Measurements from ENCODE around the gene PPP3CA.

PPP3CA gene

DNA sequence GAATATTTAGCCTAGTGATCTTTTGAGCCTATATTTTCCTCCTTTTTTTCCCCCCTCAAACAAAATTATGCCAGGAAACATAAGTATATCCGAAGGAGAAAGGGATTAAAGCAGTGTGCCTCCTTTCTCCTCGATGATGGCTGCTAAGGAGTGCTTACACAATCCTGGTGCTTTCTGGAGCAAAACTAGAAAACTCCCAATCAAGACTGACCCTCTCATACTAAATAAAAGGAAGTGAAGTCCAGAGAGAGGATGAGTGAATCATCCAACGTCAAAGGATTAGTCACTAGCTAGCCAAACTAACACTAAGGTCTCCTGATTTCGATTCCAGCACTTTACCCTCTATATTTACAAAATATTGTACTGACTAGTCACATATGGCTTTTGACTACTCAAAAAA lies 146.8 kb downstream of the PPP3CA start:
- H3K27me3 ChIP-seq (ENCODE audit: control insufficient read depth, insufficient read depth, low read length): no peaks in the 10 kb centered on the region
- H3K4me1 ChIP-seq (ENCODE audit: control insufficient read depth, low read depth, low read length): no peaks in the 10 kb centered on the region
- no peaks in the 10 kb centered on the region for H3K36me3 ChIP-seq (ENCODE audit: control insufficient read depth, low read depth, low read length)
- no peak overlapping the region for H3K9ac ChIP-seq (ENCODE audit: low read length)
- H3K27ac ChIP-seq (ENCODE audit: low read length): no peak overlapping the region
- H3K4me3 ChIP-seq (ENCODE audit: low read length): no peak overlapping the region
- H3K9me3 ChIP-seq (ENCODE audit: control insufficient read depth, low read depth, low read length): no peaks in the 10 kb centered on the region

DNA sequence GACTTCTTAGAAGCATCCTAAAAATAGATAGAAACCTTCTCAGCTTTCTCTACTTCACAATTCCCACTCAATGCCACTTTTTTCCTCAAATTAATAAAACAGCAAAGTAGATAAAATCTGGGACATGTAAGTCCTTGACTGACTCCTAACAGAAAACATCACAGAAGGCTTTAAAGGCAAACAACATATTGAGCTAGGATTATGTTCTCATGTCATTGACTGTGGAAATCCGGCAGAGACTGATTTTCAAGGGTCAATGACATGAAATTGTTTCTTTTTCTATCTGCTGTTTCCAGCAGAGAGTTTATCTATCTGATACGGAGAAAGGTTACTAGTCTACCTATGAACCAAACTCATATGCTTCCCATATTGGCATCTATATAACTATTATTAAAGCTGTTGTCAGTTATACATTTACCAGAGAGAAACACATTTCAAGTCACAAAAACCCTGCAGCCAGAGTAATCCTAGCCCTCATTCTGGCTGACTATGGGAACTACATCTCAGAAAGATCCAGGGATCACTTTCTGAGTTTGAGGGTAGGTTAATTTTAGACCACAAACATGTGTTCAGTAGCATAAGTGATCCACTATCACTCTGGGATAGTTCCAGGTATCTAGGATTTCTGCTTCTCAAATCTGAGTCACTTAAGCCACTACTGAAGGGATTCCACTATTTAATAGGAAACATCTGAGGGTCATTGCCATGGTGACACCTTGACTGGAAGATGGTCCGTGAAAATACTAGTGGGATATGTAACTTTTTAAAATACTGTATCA lies 147.6 kb downstream of the PPP3CA start:
- Histone ChIP-seq H3K9me3 (ENCODE audit: control insufficient read depth, low read depth, low read length) (no peaks in the 10 kb centered on the region), H3K27me3 (ENCODE audit: control insufficient read depth, insufficient read depth, low read length) (no peaks in the 10 kb centered on the region), H3K4me3 (ENCODE audit: low read length) (no peak overlapping the region), H3K36me3 (ENCODE audit: control insufficient read depth, low read depth, low read length) (no peaks in the 10 kb centered on the region), H3K27ac (ENCODE audit: low read length) (no peak overlapping the region), H3K9ac (ENCODE audit: low read length) (no peak overlapping the region), H3K4me1 (ENCODE audit: control insufficient read depth, low read depth, low read length) (no peaks in the 10 kb centered on the region)

DNA sequence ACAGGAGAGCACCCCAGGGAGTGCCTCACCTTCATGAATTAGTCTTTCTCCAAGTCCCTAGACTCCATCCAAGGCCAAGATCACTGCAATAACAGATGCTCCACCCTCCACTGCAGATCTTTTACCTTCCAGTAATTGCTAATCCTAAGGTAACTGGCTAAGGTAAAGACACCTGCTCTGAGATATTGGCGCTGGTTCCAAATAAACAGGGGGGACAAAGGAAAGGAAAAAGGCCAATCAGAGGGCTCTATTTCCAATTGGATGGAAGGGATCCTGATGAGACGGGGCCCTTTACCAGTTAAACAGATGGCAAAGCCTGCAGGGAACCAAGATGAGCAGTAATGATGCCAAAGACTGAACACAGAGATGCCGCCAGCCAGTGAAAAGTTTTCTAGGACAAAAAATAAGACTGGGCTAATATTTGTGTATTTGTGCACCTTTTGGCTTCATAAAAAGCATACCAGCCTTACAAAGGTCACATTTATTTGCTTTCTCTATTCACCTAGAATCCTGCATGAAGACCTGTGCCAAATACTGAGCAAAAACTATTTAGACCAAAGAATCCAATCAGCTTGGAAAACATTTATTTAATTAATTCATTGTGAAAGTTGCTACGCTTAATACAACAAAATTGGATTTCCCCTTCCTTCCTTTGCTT lies 148.5 kb downstream of the PPP3CA start:
- no peaks in the 10 kb centered on the region for H3K9me3 ChIP-seq (ENCODE audit: control insufficient read depth, low read depth, low read length)
- no peak overlapping the region for H3K9ac ChIP-seq (ENCODE audit: low read length)
- no peaks in the 10 kb centered on the region for H3K4me1 ChIP-seq (ENCODE audit: control insufficient read depth, low read depth, low read length)
- no peaks in the 10 kb centered on the region for H3K27me3 ChIP-seq (ENCODE audit: control insufficient read depth, insufficient read depth, low read length)
- H3K4me3 ChIP-seq (ENCODE audit: low read length): no peak overlapping the region
- no peak overlapping the region for H3K27ac ChIP-seq (ENCODE audit: low read length)
- no peaks in the 10 kb centered on the region for H3K36me3 ChIP-seq (ENCODE audit: control insufficient read depth, low read depth, low read length)

GRCh38 chr4:101197350-101197749 lies 150.0 kb downstream of the PPP3CA start:
- Histone ChIP-seq H3K27ac (ENCODE audit: low read length) (no peak overlapping the region), H3K36me3 (ENCODE audit: control insufficient read depth, low read depth, low read length) (no peaks in the 10 kb centered on the region), H3K9ac (ENCODE audit: low read length) (no peak overlapping the region), H3K27me3 (ENCODE audit: control insufficient read depth, insufficient read depth, low read length) (no peaks in the 10 kb centered on the region), H3K9me3 (ENCODE audit: control insufficient read depth, low read depth, low read length) (no peaks in the 10 kb centered on the region), H3K4me1 (ENCODE audit: control insufficient read depth, low read depth, low read length) (peaks cover 4% of the 10 kb centered on the region), H3K4me3 (ENCODE audit: low read length) (no peak overlapping the region)

- Histone ChIP-seq H3K9ac (ENCODE audit: low read length) (no peak overlapping the region), H3K4me1 (ENCODE audit: control insufficient read depth, low read depth, low read length) (peaks cover 22% of the 10 kb centered on the region), H3K27me3 (ENCODE audit: control insufficient read depth, insufficient read depth, low read length) (no peaks in the 10 kb centered on the region), H3K27ac (ENCODE audit: low read length) (no peak overlapping the region), H3K4me3 (ENCODE audit: low read length) (no peak overlapping the region), H3K36me3 (ENCODE audit: control insufficient read depth, low read depth, low read length) (no peaks in the 10 kb centered on the region), H3K9me3 (ENCODE audit: control insufficient read depth, low read depth, low read length) (no peaks in the 10 kb centered on the region)
These were observed 155.1 kb downstream of the PPP3CA start for GRCh38 chr4:101192244-101192643.

GRCh38 chr4:101191302-101192098 lies 155.8 kb downstream of the PPP3CA start:
- peaks cover 29% of the 10 kb centered on the region for H3K4me1 ChIP-seq (ENCODE audit: control insufficient read depth, low read depth, low read length)
- no peaks in the 10 kb centered on the region for H3K36me3 ChIP-seq (ENCODE audit: control insufficient read depth, low read depth, low read length)
- H3K4me3 ChIP-seq (ENCODE audit: low read length): no peak overlapping the region
- H3K9me3 ChIP-seq (ENCODE audit: control insufficient read depth, low read depth, low read length): no peaks in the 10 kb centered on the region
- H3K27me3 ChIP-seq (ENCODE audit: control insufficient read depth, insufficient read depth, low read length): no peaks in the 10 kb centered on the region
- no peak overlapping the region for H3K27ac ChIP-seq (ENCODE audit: low read length)
- H3K9ac ChIP-seq (ENCODE audit: low read length): no peak overlapping the region

DNA sequence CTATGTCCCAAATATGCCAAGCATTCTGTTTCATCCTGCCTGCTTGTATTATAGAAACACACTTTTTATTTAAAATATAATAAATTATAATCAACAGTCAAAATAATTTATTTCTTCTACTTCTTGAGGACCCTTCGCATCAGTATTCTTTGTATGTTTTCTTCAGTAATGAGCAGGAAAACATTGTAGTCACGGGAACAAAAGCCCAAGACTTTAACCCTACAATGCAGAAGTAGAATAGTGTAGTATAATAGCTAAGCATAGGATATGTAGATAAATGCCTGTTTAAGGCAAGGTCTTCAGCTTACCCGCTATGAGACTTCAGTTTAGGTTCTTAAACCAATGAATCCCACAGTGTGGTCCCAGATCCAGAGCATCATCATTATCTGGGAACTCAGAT lies 156.6 kb downstream of the PPP3CA start:
- Histone ChIP-seq H3K27me3 (ENCODE audit: control insufficient read depth, insufficient read depth, low read length) (no peaks in the 10 kb centered on the region), H3K9ac (ENCODE audit: low read length) (no peak overlapping the region), H3K4me1 (ENCODE audit: control insufficient read depth, low read depth, low read length) (peaks cover 29% of the 10 kb centered on the region), H3K36me3 (ENCODE audit: control insufficient read depth, low read depth, low read length) (no peaks in the 10 kb centered on the region), H3K4me3 (ENCODE audit: low read length) (no peak overlapping the region), H3K9me3 (ENCODE audit: control insufficient read depth, low read depth, low read length) (no peaks in the 10 kb centered on the region), H3K27ac (ENCODE audit: low read length) (no peak overlapping the region)

DNA sequence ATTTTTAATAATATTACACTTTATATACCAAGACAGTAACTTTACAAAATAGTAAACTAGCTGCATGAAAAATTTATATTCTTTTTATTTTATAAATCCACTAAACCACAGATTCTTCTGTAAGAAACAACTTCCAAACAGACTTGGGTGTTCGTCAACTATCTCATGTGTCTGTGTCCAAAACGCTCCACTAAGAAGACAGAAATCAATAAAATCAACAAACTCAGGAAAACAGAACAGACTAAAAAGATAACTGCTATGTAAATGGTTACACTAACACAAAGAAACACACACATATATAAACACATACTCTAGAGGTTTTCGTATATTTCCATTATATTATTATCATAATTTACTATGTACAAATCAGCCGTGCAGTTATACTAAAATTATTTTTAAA lies 158.4 kb downstream of the PPP3CA start:
- H3K9me3 ChIP-seq (ENCODE audit: control insufficient read depth, low read depth, low read length): no peaks in the 10 kb centered on the region

DNA sequence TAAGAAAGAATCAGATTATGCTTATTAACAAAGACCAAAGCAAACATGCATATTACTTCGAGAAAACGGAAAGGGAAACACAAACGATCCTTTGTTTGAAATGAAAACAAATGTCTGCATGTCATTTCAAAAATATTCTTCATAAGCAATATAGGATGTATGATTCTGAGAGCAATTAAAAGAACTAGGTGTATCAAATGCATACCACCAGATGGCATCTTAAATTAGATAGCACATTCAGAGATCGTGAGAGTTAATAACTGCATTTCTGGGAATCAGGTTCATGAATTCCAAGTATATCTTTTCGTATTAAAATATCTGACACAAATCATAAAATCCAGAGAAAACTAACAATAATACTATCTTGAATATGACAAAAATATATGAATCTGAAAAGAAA lies 159.5 kb downstream of the PPP3CA start:
- H3K4me1 ChIP-seq (ENCODE audit: control insufficient read depth, low read depth, low read length): peaks cover 29% of the 10 kb centered on the region
- H3K27me3 ChIP-seq (ENCODE audit: control insufficient read depth, insufficient read depth, low read length): no peaks in the 10 kb centered on the region
- no peak overlapping the region for H3K4me3 ChIP-seq (ENCODE audit: low read length)
- no peaks in the 10 kb centered on the region for H3K9me3 ChIP-seq (ENCODE audit: control insufficient read depth, low read depth, low read length)
- H3K9ac ChIP-seq (ENCODE audit: low read length): no peak overlapping the region
- no peak overlapping the region for H3K27ac ChIP-seq (ENCODE audit: low read length)
- no peaks in the 10 kb centered on the region for H3K36me3 ChIP-seq (ENCODE audit: control insufficient read depth, low read depth, low read length)

More for the DNA sequence above, 158.4 kb downstream of the PPP3CA start:
- no peaks in the 10 kb centered on the region for H3K27me3 ChIP-seq (ENCODE audit: control insufficient read depth, insufficient read depth, low read length)
- H3K27ac ChIP-seq (ENCODE audit: low read length): no peak overlapping the region
- H3K9ac ChIP-seq (ENCODE audit: low read length): no peak overlapping the region
- H3K4me1 ChIP-seq (ENCODE audit: control insufficient read depth, low read depth, low read length): peaks cover 29% of the 10 kb centered on the region
- no peaks in the 10 kb centered on the region for H3K36me3 ChIP-seq (ENCODE audit: control insufficient read depth, low read depth, low read length)
- no peak overlapping the region for H3K4me3 ChIP-seq (ENCODE audit: low read length)

GRCh38 chr4:101186567-101187184 lies 160.7 kb downstream of the PPP3CA start:
- Histone ChIP-seq H3K27me3 (ENCODE audit: control insufficient read depth, insufficient read depth, low read length) (no peaks in the 10 kb centered on the region), H3K4me1 (ENCODE audit: control insufficient read depth, low read depth, low read length) (peaks cover 19% of the 10 kb centered on the region), H3K36me3 (ENCODE audit: control insufficient read depth, low read depth, low read length) (no peaks in the 10 kb centered on the region), H3K27ac (ENCODE audit: low read length) (no peak overlapping the region), H3K9me3 (ENCODE audit: control insufficient read depth, low read depth, low read length) (peaks cover 4% of the 10 kb centered on the region), H3K4me3 (ENCODE audit: low read length) (no peak overlapping the region), H3K9ac (ENCODE audit: low read length) (no peak overlapping the region)

- Histone ChIP-seq H3K36me3 (ENCODE audit: control insufficient read depth, low read depth, low read length) (no peaks in the 10 kb centered on the region), H3K27ac (ENCODE audit: low read length) (no peak overlapping the region), H3K9me3 (ENCODE audit: control insufficient read depth, low read depth, low read length) (peaks cover 4% of the 10 kb centered on the region), H3K4me3 (ENCODE audit: low read length) (no peak overlapping the region), H3K27me3 (ENCODE audit: control insufficient read depth, insufficient read depth, low read length) (no peaks in the 10 kb centered on the region), H3K4me1 (ENCODE audit: control insufficient read depth, low read depth, low read length) (peaks cover 10% of the 10 kb centered on the region), H3K9ac (ENCODE audit: low read length) (no peak overlapping the region)
These were observed 162.7 kb downstream of the PPP3CA start for GRCh38 chr4:101184668-101185067.

All from iPS-18a (cell line).